IMR-90 (cell line): ENCODE data around the gene MAPRE2. TPM values are rescaled to one million over a fixed set of nuclear protein-coding genes. Genes with fewer than 3 reads are reported as not detected.

Source experiments
- ATAC-seq: fragments of 200-7000 bp; cut with Tn5 transposase; 2 replicates; pipeline ENCODE4 v1.9.1; 2020; ENCODE audit warnings: low read depth, mild to moderate bottlenecking, moderate library complexity
- BruUV-seq: library from RNA; stranded (reverse); fragments of 400-500 nt; replicated peaks from 2 replicates; lab custom pipeline; 2021; lab: Mats Ljungman, UMichigan
- CTCF ChIA-PET: fragments of 300-600 bp; formaldehyde crosslinking; extraction: SDS; loops from one replicate; lab custom pipeline; 2021; ENCODE audit warnings: antibody characterized with exemption; lab: Yijun Ruan, JAX
- POLR2A ChIA-PET: fragments of 300-600 bp; sonication (Branson Sonifier 250); formaldehyde crosslinking; loops from one replicate; lab custom pipeline; 2022; ENCODE audit warnings: antibody characterized with exemption; ENCODE audit not compliant: unreplicated experiment; lab: Charles Lee
- DNase-seq: peaks from one replicate; pipeline ENCODE4 v3.0.0; 2013
- H2AFZ ChIP-seq: replicated peaks from 2 replicates; pipeline ENCODE3; 2013; ENCODE audit warnings: low read length, mild to moderate bottlenecking; ENCODE audit not compliant: poor library complexity
- H2AK5ac ChIP-seq: 2 replicates; pipeline ENCODE4 v1.6.1; 2013; ENCODE audit warnings: low read depth, low read length, inconsistent platforms
- H2AK9ac ChIP-seq: replicated peaks from 2 replicates; pipeline ENCODE3; 2013; ENCODE audit warnings: mild to moderate bottlenecking, low read depth, low read length, moderate library complexity; ENCODE audit not compliant: poor library complexity
- H2BK120ac ChIP-seq: 2 replicates; pipeline ENCODE4 v1.6.1; 2013; ENCODE audit warnings: low read depth, low read length, inconsistent platforms
- H2BK15ac ChIP-seq: 3 replicates; pipeline ENCODE4 v1.6.1; 2013; ENCODE audit warnings: low read depth, low read length, inconsistent platforms
- H2BK20ac ChIP-seq: 2 replicates; pipeline ENCODE4 v1.6.1; 2013; ENCODE audit warnings: low read depth, mild to moderate bottlenecking, inconsistent platforms, low read length, moderate library complexity
- H2BK5ac ChIP-seq: 2 replicates; pipeline ENCODE4 v1.6.1; 2013; ENCODE audit warnings: mild to moderate bottlenecking, low read depth, low read length, inconsistent platforms; ENCODE audit not compliant: poor library complexity, severe bottlenecking
- H3K14ac ChIP-seq: replicated peaks from 2 replicates; pipeline ENCODE4 v1.6.1; 2013; ENCODE audit warnings: low read depth, low read length, inconsistent platforms
- H3K18ac ChIP-seq: 2 replicates; pipeline ENCODE4 v1.6.1; 2013; ENCODE audit warnings: low read depth, low read length, control low read depth
- H3K23ac ChIP-seq: 2 replicates; pipeline ENCODE4 v1.6.1; 2013; ENCODE audit warnings: low read depth, low read length, inconsistent platforms
- H3K27ac ChIP-seq: 2 replicates; pipeline ENCODE4 v1.5.1; 2013; ENCODE audit warnings: mild to moderate bottlenecking, control low read depth, low read length; ENCODE audit not compliant: insufficient read depth
- H3K27me3 ChIP-seq: 2 replicates; pipeline ENCODE4 v1.6.1; 2013; ENCODE audit warnings: low read length; ENCODE audit not compliant: control insufficient read depth, insufficient read depth
- H3K36me3 ChIP-seq: 2 replicates; pipeline ENCODE4 v1.6.1; 2013; ENCODE audit warnings: low read length, mixed read lengths; ENCODE audit not compliant: control insufficient read depth, insufficient read depth
- H3K4ac ChIP-seq: 2 replicates; pipeline ENCODE4 v1.6.1; 2013; ENCODE audit warnings: low read depth, low read length, inconsistent platforms
- H3K4me1 ChIP-seq: 2 replicates; pipeline ENCODE4 v1.6.1; 2013; ENCODE audit warnings: low read length, mixed read lengths; ENCODE audit not compliant: control insufficient read depth, insufficient read depth
- H3K4me2 ChIP-seq: 2 replicates; pipeline ENCODE4 v1.6.1; 2013; ENCODE audit warnings: low read depth, mild to moderate bottlenecking, control low read depth, low read length, moderate library complexity
- H3K4me3 ChIP-seq: 2 replicates; pipeline ENCODE4 v1.5.1; 2013; ENCODE audit warnings: low read depth, mild to moderate bottlenecking, control low read depth, low read length, moderate library complexity; ENCODE audit not compliant: insufficient read depth
- H3K56ac ChIP-seq: 2 replicates; pipeline ENCODE4 v1.6.1; 2013; ENCODE audit warnings: low read length, inconsistent platforms; ENCODE audit not compliant: insufficient read depth; ENCODE audit errors: extremely low read depth
- H3K79me1 ChIP-seq, 2 experiments: 2 replicates each; pipeline ENCODE4 v1.6.1; 2013; ENCODE audit warnings: low read length in 2 of 2, inconsistent platforms in 1 of 2, low read depth in 1 of 2
- H3K9ac ChIP-seq: 2 replicates; pipeline ENCODE4 v1.6.1; 2013; ENCODE audit warnings: low read depth, low read length, control low read depth
- H3K9me1 ChIP-seq: 2 replicates; pipeline ENCODE4 v1.6.1; 2013; ENCODE audit warnings: low read length, inconsistent platforms; ENCODE audit not compliant: insufficient read depth
- H3K9me3 ChIP-seq: 2 replicates; pipeline ENCODE4 v1.6.1; 2013; ENCODE audit warnings: low read length; ENCODE audit not compliant: control insufficient read depth, insufficient read depth
- H4K20me1 ChIP-seq: 2 replicates; pipeline ENCODE4 v1.6.1; 2013; ENCODE audit warnings: low read length, inconsistent platforms; ENCODE audit not compliant: insufficient read depth
- H4K5ac ChIP-seq: 2 replicates; pipeline ENCODE4 v1.6.1; 2013; ENCODE audit warnings: mild to moderate bottlenecking, low read depth, low read length, control low read depth
- H4K8ac ChIP-seq, 2 experiments: 2 replicates each; pipeline ENCODE4 v1.6.1; 2013; ENCODE audit warnings: low read depth in 2 of 2, low read length in 2 of 2, control low read depth in 1 of 2, inconsistent platforms in 1 of 2
- H4K91ac ChIP-seq: 2 replicates; pipeline ENCODE4 v1.6.1; 2013; ENCODE audit warnings: low read depth, low read length, inconsistent platforms; ENCODE audit not compliant: insufficient read depth
- BHLHE40 ChIP-seq: fragments of 150-350 bp; IDR thresholded peaks from 2 replicates; pipeline ENCODE4 v1.6.1; 2016; ENCODE audit warnings: mild to moderate bottlenecking, low read depth, low read length
- CEBPB ChIP-seq: IDR thresholded peaks from 2 replicates; pipeline ENCODE4 v1.6.1; 2012; ENCODE audit warnings: low read depth, low read length, improper control_type of control experiment
- CHD1 ChIP-seq: IDR thresholded peaks from 2 replicates; pipeline ENCODE4 v1.6.1; 2012; ENCODE audit warnings: low read depth, low read length, improper control_type of control experiment
- CTCF ChIP-seq: conservative IDR thresholded peaks from 2 replicates; pipeline ENCODE4 v1.5.1; 2012; ENCODE audit warnings: mild to moderate bottlenecking, low read depth, low read length, improper control_type of control experiment
- ELK1 ChIP-seq: fragments of 150-350 bp; IDR thresholded peaks from 2 replicates; pipeline ENCODE4 v1.6.1; 2016; ENCODE audit warnings: low read depth, mild to moderate bottlenecking, low read length, moderate library complexity, borderline replicate concordance
- FOS ChIP-seq: fragments of 150-350 bp; IDR thresholded peaks from 2 replicates; pipeline ENCODE4 v1.6.1; 2016; ENCODE audit warnings: low read depth, low read length
- MAFK ChIP-seq: IDR thresholded peaks from 2 replicates; pipeline ENCODE4 v1.6.1; 2012; ENCODE audit warnings: low read depth, low read length, improper control_type of control experiment
- MAZ ChIP-seq: IDR thresholded peaks from 2 replicates; pipeline ENCODE4 v1.6.1; 2012; ENCODE audit warnings: low read depth, mild to moderate bottlenecking, low read length, improper control_type of control experiment, moderate library complexity, borderline replicate concordance
- MXI1 ChIP-seq: IDR thresholded peaks from 2 replicates; pipeline ENCODE4 v1.6.1; 2012; ENCODE audit warnings: low read depth, mild to moderate bottlenecking, low read length, moderate library complexity, borderline replicate concordance
- NFE2L2 ChIP-seq: fragments of 150-350 bp; IDR thresholded peaks from 2 replicates; pipeline ENCODE4 v1.6.1; 2016; ENCODE audit warnings: low read depth, mild to moderate bottlenecking, low read length
- POLR2A ChIP-seq: IDR thresholded peaks from 2 replicates; pipeline ENCODE4 v1.6.1; 2012; ENCODE audit warnings: mild to moderate bottlenecking, low read depth, low read length
- RAD21 ChIP-seq: IDR thresholded peaks from 2 replicates; pipeline ENCODE4 v1.6.1; 2012; ENCODE audit warnings: low read length, improper control_type of control experiment
- RCOR1 ChIP-seq: IDR thresholded peaks from 2 replicates; pipeline ENCODE4 v1.6.1; 2012; ENCODE audit warnings: mild to moderate bottlenecking, low read length, improper control_type of control experiment; ENCODE audit not compliant: insufficient replicate concordance
- RFX5 ChIP-seq: IDR thresholded peaks from 2 replicates; pipeline ENCODE4 v1.8.0; 2012; ENCODE audit warnings: low read depth, mild to moderate bottlenecking, low read length, moderate library complexity
- SMC3 ChIP-seq: fragments of 150-350 bp; IDR thresholded peaks from 2 replicates; pipeline ENCODE4 v1.6.1; 2016; ENCODE audit warnings: low read depth, mild to moderate bottlenecking, antibody characterized with exemption, low read length, moderate library complexity
- USF2 ChIP-seq: fragments of 150-350 bp; IDR thresholded peaks from 2 replicates; pipeline ENCODE4 v1.6.1; 2017; ENCODE audit warnings: mild to moderate bottlenecking, antibody characterized with exemption, low read length, low read depth
- WGBS, 2 experiments: methylation state at CpG; one replicate each; pipeline versions ENCODE4 v1.1.5 to v1.1.7; 2013; ENCODE audit warnings: missing lambda C conversion rate in 2 of 2; ENCODE audit not compliant: insufficient read length in 1 of 2; ENCODE audit errors: extremely low coverage in 2 of 2; 5-methylcytosine and 5-hydroxymethylcytosine counted together
- dilution Hi-C: fragments of 300-500 bp; cut with HindIII; formaldehyde crosslinking; loops from one replicate; pipeline ENCODE4 v1.14.3; 2018; ENCODE audit warnings: low sequenced_read_pairs; ENCODE audit not compliant: unreplicated experiment
- in situ Hi-C: fragments of 300-500 bp; cut with MboI; formaldehyde crosslinking; loops from 3 replicates; pipeline ENCODE4 v1.14.3; 2019; ENCODE audit warnings: low sequenced_read_pairs, inconsistent platforms, mixed read lengths
- intact Hi-C: fragments of 100-400 bp; cut with micrococcal nuclease; formaldehyde crosslinking; loops from 2 replicates; pipeline ENCODE4 v1.10.0; 2022
- polyA plus RNA-seq, 3 experiments: library from polyadenylated mRNA; depleted of rRNA; stranded (reverse); fragments of >200 nt; gene quantifications; 2 replicates each; pipeline ENCODE4 v1.2.3, GENCODE V29; 2012; ENCODE audit warnings: low replicate concordance in 1 of 3
- total RNA-seq: library from RNA; depleted of rRNA; stranded (reverse); fragments of >200 nt; gene quantifications from 2 replicates; pipeline ENCODE4 v1.2.3, GENCODE V29; 2012

The MAPRE2 gene
- total and polyA plus RNA-seq, 2 of the 4 experiments (the other 2 are of a cell fraction), result 19.6 to 23.8 TPM

- intact Hi-C loops (loop anchor here (10.0 kb wide), 1 partner anchor 59 kb away; no protein-coding TSS in a partner anchor), dilution Hi-C loops (no loop called here), in situ Hi-C loops (no loop called here)
- Histone ChIP-seq H3K9me1 (no peaks in the 10 kb centered on the region), H3K18ac (no peak overlapping the region), H3K27me3 (peaks cover 5% of the 10 kb centered on the region), H4K91ac (no peak overlapping the region), H3K9me3 (no peaks in the 10 kb centered on the region), H3K4me2 (no peak overlapping the region), H4K5ac (no peak overlapping the region), H3K4ac (no peak overlapping the region), H2AK9ac (no peak overlapping the region), H2BK120ac (no peak overlapping the region), H3K4me1 (peaks cover 5% of the 10 kb centered on the region; the same call in 1 of the 2 replicates), H2BK15ac (no peak overlapping the region), H3K14ac (no peak overlapping the region), H3K79me1 (no peaks in the 10 kb centered on the region), H3K56ac (no peak overlapping the region), H4K8ac (no peak overlapping the region), H3K9ac (no peak overlapping the region), H2AFZ (no peak overlapping the region), H3K27ac (no peak overlapping the region), H2BK20ac (no peak overlapping the region), H3K23ac (no peak overlapping the region), H3K4me3 (no peak overlapping the region), H3K36me3 (no peaks in the 10 kb centered on the region), H2AK5ac (no peak overlapping the region), H2BK5ac (no peak overlapping the region), H4K20me1 (no peaks in the 10 kb centered on the region)
- POLR2A ChIA-PET, result no interaction called here
- DNase-seq (peak; percentile 15), ATAC-seq (peak; percentile 72)
- TF ChIP-seq RFX5 (no peak), MAZ (no peak), MXI1 (no peak), NFE2L2 (no peak), MAFK (no peak), BHLHE40 (no peak), ELK1 (no peak), RAD21 (no peak), CTCF (no peak), CEBPB (no peak), USF2 (no peak), FOS (no peak), POLR2A (no peak), SMC3 (no peak), RCOR1 (no peak), CHD1 (no peak)
- CTCF ChIA-PET, result no interaction called here
- BruUV-seq, result no TSS peak
- no CpG with 5 or more reads among the region's 8 CpGs for WGBS, 2 experiments
These were observed 114.3 kb downstream of the MAPRE2 start for GRCh38 chr18:35155398-35156117.
